Colonic mucosa (tissue), 4 donors: ENCODE data around the gene ENO2. TPM values are rescaled to one million over a fixed set of nuclear protein-coding genes. Genes with fewer than 3 reads are reported as not detected.
A peak's percentile ranks its signal among the peaks of the same experiment; 100 is the strongest.

ENCODE experiments used
- DNase-seq: peaks from one replicate; pipeline ENCODE4 v3.0.0-alpha.2; 2020
- H3K27ac ChIP-seq: fragments of 200-600 bp; one replicate; pipeline ENCODE4 v1.8.0; 2021
- H3K27me3 ChIP-seq: fragments of 200-600 bp; one replicate; pipeline ENCODE4 v1.8.0; 2021
- H3K36me3 ChIP-seq: fragments of 200-600 bp; one replicate; pipeline ENCODE4 v1.8.0; 2021
- H3K4me1 ChIP-seq: fragments of 200-600 bp; one replicate; pipeline ENCODE4 v1.8.0; 2021; ENCODE audit warnings: mild to moderate bottlenecking
- H3K4me3 ChIP-seq: fragments of 200-600 bp; one replicate; pipeline ENCODE4 v1.8.0; 2021
- H3K9ac ChIP-seq, 2 donors: one replicate each; pipeline ENCODE4 v1.7.0; 2013; ENCODE audit warnings: control low read depth in 2 of 2, low read depth in 2 of 2, low read length in 2 of 2
- H3K9me3 ChIP-seq: fragments of 200-600 bp; one replicate; pipeline ENCODE4 v1.8.0; 2021
- intact Hi-C: fragments of 100-400 bp; cut with DNase I; formaldehyde crosslinking; loops from one replicate; pipeline ENCODE4 v1.14.1; 2022
- total RNA-seq, 2 donors: library from RNA; stranded (reverse); fragmentation: NEBNext Ultra II Directional in 1 of 2; extraction: Animal tissue kit (Norgen Biotek cat#: 25700) in 1 of 2; gene quantifications; one replicate each; pipeline ENCODE4 v1.2.1, GENCODE V29; 2021
- TF ChIP-seq, protein P1 (sequence below): fragments of 200-600 bp; IDR thresholded peaks from one replicate; pipeline ENCODE4 v1.8.0; 2022; ENCODE audit warnings: antibody characterized with exemption, mild to moderate bottlenecking
- donor health status: healthy.
- donor health status: DM: no; HTN: no; CAD: no.
- donor health status: DM: no; HTN: no; CAD: no.

ENO2 gene
- total RNA-seq, 2 donors from 2014 or later: 7.6 to 15.7 TPM

DNA sequence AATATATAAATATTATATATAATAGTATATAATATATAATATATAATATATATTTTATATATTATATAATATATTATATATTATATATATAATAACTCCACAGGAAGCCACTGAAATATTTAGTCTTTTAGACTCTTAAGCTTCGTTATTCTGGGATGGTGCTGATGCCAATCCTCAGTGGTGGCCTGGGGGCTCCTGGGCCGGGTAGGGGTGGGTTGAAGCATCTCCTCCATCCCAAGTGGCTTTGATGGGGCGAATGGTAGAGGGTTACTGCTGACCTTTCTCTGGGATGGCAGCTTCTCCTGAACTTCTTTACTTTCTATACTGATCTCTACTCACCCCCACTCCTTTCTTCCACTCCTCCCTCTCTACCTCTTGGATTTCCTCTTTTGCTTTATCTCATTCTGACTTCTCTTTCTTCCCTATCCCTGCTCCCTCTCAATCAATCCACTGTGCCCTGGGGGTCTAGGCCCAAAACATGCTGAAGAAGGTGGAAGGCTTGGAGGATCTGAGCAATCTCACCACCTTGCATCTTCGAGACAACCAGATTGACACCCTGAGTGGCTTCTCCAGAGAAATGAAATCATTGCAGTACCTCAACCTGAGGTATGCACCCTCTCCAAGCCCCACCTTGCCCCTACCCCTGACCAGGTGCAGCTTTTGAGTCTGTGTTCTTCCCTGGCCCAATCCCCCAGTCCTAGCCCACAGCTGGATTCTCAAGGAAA is 4.8 kb upstream of the ENO2 start:
- intact Hi-C loops: no loop called here
- no peak overlapping the region for H3K4me3 ChIP-seq
- no peak overlapping the region for H3K27ac ChIP-seq
- H3K27me3 ChIP-seq: no peaks in the 10 kb centered on the region
- no peak for DNase-seq
- H3K9ac ChIP-seq: no peak overlapping the region
- no peaks in the 10 kb centered on the region for H3K36me3 ChIP-seq
- TF ChIP-seq, protein P1, sequence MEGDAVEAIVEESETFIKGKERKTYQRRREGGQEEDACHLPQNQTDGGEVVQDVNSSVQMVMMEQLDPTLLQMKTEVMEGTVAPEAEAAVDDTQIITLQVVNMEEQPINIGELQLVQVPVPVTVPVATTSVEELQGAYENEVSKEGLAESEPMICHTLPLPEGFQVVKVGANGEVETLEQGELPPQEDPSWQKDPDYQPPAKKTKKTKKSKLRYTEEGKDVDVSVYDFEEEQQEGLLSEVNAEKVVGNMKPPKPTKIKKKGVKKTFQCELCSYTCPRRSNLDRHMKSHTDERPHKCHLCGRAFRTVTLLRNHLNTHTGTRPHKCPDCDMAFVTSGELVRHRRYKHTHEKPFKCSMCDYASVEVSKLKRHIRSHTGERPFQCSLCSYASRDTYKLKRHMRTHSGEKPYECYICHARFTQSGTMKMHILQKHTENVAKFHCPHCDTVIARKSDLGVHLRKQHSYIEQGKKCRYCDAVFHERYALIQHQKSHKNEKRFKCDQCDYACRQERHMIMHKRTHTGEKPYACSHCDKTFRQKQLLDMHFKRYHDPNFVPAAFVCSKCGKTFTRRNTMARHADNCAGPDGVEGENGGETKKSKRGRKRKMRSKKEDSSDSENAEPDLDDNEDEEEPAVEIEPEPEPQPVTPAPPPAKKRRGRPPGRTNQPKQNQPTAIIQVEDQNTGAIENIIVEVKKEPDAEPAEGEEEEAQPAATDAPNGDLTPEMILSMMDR: no peak
- no peaks in the 10 kb centered on the region for H3K9me3 ChIP-seq
- no peaks in the 10 kb centered on the region for H3K4me1 ChIP-seq

DNA sequence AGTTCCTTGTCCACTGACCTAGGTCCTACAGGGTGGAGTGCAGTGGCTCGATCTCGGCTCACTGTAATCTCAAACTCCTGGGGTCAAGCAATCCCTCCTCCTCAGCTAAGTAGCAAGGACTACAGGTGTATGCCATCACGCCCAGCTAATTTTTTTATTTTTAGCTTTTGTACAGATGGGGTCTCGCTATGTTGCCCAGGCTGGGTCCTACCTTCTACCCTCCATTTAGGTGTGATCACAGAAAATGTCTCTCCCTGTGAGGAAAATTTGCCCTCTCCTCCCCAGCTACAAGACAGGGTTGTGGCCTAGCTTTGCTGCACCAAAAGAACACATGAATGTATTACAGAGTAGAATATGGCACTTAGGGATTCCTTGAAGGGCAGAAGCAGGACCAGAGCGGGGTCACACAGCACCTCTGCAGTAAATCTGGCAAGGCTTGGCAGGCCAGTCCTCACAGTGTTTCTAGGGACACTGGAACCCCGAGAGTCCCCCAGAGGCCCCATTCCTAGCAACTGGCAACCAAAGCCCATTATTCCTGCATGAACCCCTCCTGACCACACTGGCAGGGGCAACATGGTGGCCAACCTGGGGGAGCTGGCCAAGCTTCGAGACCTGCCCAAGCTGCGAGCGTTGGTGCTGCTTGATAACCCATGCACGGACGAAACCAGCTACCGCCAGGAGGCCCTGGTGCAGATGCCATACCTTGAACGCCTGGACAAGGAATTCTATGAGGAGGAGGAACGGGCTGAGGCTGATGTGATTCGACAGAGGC is 2.0 kb upstream of the ENO2 start:
- Histone ChIP-seq H3K4me1 (no peaks in the 10 kb centered on the region), H3K9ac (no peak overlapping the region), H3K9me3 (no peaks in the 10 kb centered on the region), H3K27ac (no peak overlapping the region), H3K27me3 (no peaks in the 10 kb centered on the region), H3K4me3 (no peak overlapping the region), H3K36me3 (no peaks in the 10 kb centered on the region)
- intact Hi-C loops: no loop called here
- no peak for DNase-seq
- TF ChIP-seq, protein P1: no peak

DNA sequence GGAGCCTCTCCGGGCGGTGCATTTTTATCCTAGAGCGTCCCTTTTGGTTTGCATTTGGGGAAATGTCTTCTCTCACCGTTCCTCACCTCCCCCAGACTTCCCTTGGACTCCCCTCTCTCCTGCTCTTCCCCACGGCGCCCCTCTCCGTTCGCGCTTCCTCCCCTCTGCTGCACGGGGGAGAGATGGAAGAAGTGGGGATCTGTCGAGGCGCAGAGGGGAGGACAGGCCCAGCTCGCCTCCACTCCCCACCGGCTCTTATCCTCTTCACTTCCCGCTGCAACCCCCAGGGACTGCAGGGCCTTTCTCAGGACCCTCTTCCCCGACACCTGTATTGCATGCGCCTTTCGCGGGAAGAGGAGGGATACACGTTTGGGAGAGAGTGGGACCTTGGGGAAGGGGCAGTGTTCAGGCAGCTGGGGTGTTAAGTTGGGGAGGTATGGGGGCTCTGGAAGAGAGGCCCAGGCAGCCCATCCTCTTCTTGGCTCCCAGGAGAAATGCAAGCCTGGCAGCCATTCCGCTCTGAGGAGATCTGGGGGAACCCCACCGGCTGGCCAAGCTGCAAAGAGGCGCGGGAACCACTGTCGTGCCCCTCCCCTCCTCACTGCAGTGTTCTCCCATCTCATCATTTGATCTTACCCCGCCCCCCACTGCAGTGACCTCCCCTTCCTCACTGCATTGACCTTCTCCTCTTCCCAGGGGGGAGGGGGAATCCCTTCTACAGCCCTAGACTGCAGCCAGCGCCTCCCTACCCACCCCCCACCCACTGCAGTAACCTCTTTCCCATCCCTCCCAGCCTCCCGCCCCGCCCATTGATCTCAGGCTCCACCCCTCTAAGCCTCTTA is 788 bp downstream of the ENO2 start:
- no peaks in the 10 kb centered on the region for H3K9me3 ChIP-seq
- H3K4me3 ChIP-seq: peak overlapping the region; percentile 54
- H3K36me3 ChIP-seq: no peaks in the 10 kb centered on the region
- intact Hi-C loops: no loop called here
- H3K27ac ChIP-seq: peak overlapping the region; percentile 61
- H3K27me3 ChIP-seq: no peaks in the 10 kb centered on the region
- peak; percentile 65 for DNase-seq
- TF ChIP-seq, protein P1: no peak
- H3K4me1 ChIP-seq: no peaks in the 10 kb centered on the region
- peak overlapping the region; percentile 40 to 82 for H3K9ac ChIP-seq

DNA sequence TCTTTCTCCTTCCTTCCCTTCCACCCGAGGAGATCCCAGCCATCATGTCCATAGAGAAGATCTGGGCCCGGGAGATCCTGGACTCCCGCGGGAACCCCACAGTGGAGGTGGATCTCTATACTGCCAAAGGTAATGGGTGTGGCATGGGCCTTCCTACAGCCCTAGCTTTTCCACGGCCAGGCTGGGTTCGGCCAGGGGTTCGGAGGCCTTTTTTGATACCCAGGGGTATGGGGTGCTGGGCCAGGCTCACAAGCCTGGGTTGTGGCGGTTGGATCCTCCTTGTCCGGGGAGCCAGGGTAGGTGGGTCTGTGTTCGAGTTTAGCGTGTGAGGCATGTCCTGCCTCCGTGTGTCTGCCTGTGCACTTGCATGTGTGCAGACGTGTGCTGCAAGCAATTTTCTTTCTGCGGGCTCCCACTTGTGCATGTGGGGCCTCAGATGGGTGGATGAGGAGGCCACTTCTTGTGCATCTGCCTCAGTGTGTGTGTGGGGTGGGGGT is 1.5 kb downstream of the ENO2 start:
- no peaks in the 10 kb centered on the region for H3K36me3 ChIP-seq
- H3K4me3 ChIP-seq: no peak overlapping the region
- H3K27ac ChIP-seq: no peak overlapping the region
- DNase-seq: no peak
- H3K9ac ChIP-seq: no peak overlapping the region
- no peaks in the 10 kb centered on the region for H3K27me3 ChIP-seq
- TF ChIP-seq, protein P1: no peak
- H3K4me1 ChIP-seq: no peaks in the 10 kb centered on the region
- no peaks in the 10 kb centered on the region for H3K9me3 ChIP-seq
- intact Hi-C loops: no loop called here
